GM08714 (cell line): ENCODE results near the gene IRF5.

Source experiments
- H3K4me3 ChIP-seq: fragments of 200-500 bp; sonication (Bioruptor generic); 2 replicates; pipeline ENCODE4 v1.5.1; 2014; ENCODE audit warnings: mild to moderate bottlenecking, low read length, inconsistent platforms
- ZNF274 ChIP-seq: IDR thresholded peaks from 2 replicates; pipeline ENCODE4 v1.6.1; 2012; ENCODE audit warnings: mild to moderate bottlenecking, low read depth, low read length

IRF5 gene

GRCh38 chr7:128900237-128900636 lies 37.5 kb upstream of the IRF5 start:
- no peak for TF ChIP-seq ZNF274

GRCh38 chr7:128902761-128903585 lies 34.8 kb upstream of the IRF5 start:
- no peak overlapping the region for H3K4me3 ChIP-seq
- no peak for TF ChIP-seq ZNF274

More at GRCh38 chr7:128900237-128900636, 37.5 kb upstream of the IRF5 start:
- H3K4me3 ChIP-seq = no peak overlapping the region

GRCh38 chr7:128903621-128904361 lies 33.9 kb upstream of the IRF5 start:
- TF ChIP-seq ZNF274 = no peak
- no peak overlapping the region for H3K4me3 ChIP-seq

GRCh38 chr7:128904381-128905197 lies 33.1 kb upstream of the IRF5 start:
- TF ChIP-seq ZNF274 = no peak
- H3K4me3 ChIP-seq = no peak overlapping the region

GRCh38 chr7:128906001-128906765 lies 31.5 kb upstream of the IRF5 start:
- TF ChIP-seq ZNF274 = no peak
- H3K4me3 ChIP-seq = no peak overlapping the region

GRCh38 chr7:128906766-128907559 lies 30.8 kb upstream of the IRF5 start:
- no peak for TF ChIP-seq ZNF274
- H3K4me3 ChIP-seq = no peak overlapping the region

- no peak for TF ChIP-seq ZNF274
- H3K4me3 ChIP-seq = no peak overlapping the region
Measured at GRCh38 chr7:128908750-128909624, 28.7 kb upstream of the IRF5 start.

GRCh38 chr7:128909625-128910568 lies 27.8 kb upstream of the IRF5 start:
- no peak for TF ChIP-seq ZNF274
- no peak overlapping the region for H3K4me3 ChIP-seq

GRCh38 chr7:128910569-128910945 lies 27.2 kb upstream of the IRF5 start, which contains the start of gene KCP:
Gene KCP (minus strand): TSS chr7:128910709. CDS start chr7:128910676, 33 bp downstream.
- H3K4me3 ChIP-seq = no peak within 1 kb of the TSS
- TF ChIP-seq ZNF274 = no peak

GRCh38 chr7:128911423-128912031 lies 26.2 kb upstream of the IRF5 start:
- H3K4me3 ChIP-seq = no peak overlapping the region

More at GRCh38 chr7:128911423-128912031, 26.2 kb upstream of the IRF5 start:
- TF ChIP-seq ZNF274 = no peak
